Suprapubic skin (tissue), 4 donors: ENCODE measurements around the gene INSIG1. TPM values are rescaled to one million over a fixed set of nuclear protein-coding genes. Genes with fewer than 3 reads are reported as not detected.
A peak's percentile ranks its signal among the peaks of the same experiment; 100 is the strongest.

Experiments used
- DNase-seq, 2 donors: peaks; one replicate each; pipeline ENCODE4 v3.0.0-alpha.2; 2019; ENCODE audit warnings: low spot score in 2 of 2
- H3K27ac ChIP-seq: fragments of 200-600 bp; sonication (generic); one replicate; pipeline ENCODE4 v1.5.1; 2019
- H3K27me3 ChIP-seq: fragments of 200-600 bp; sonication (generic); one replicate; pipeline ENCODE4 v1.5.1; 2019
- H3K36me3 ChIP-seq: fragments of 200-600 bp; sonication (generic); one replicate; pipeline ENCODE4 v1.5.1; 2019
- H3K4me1 ChIP-seq: fragments of 200-600 bp; sonication (generic); one replicate; pipeline ENCODE4 v1.5.1; 2019
- H3K4me3 ChIP-seq: fragments of 200-600 bp; sonication (generic); one replicate; pipeline ENCODE4 v1.5.1; 2019; ENCODE audit warnings: mild to moderate bottlenecking
- H3K9me3 ChIP-seq: fragments of 200-600 bp; sonication (generic); one replicate; pipeline ENCODE4 v1.5.1; 2019
- EP300 ChIP-seq: sonication (generic); formaldehyde crosslinking; IDR thresholded peaks from one replicate; pipeline ENCODE4 v1.6.1; 2017; ENCODE audit warnings: antibody characterized with exemption
- POLR2A ChIP-seq, 2 donors: fragments of 450-650 bp; IDR thresholded peaks; one replicate each; pipeline ENCODE4 v1.6.1; 2017; ENCODE audit warnings: antibody characterized with exemption in 2 of 2, mild to moderate bottlenecking in 2 of 2, moderate library complexity in 2 of 2
- POLR2AphosphoS5 ChIP-seq, 3 donors: sonication (generic); formaldehyde crosslinking; IDR thresholded peaks; one replicate each; pipeline ENCODE4 v1.6.1; 2017; ENCODE audit warnings: antibody characterized with exemption in 3 of 3
- WGBS: methylation state at CpG from one replicate; pipeline ENCODE4 v1.1.5; 2018; 5-methylcytosine and 5-hydroxymethylcytosine counted together
- total RNA-seq, 4 donors: library from RNA; depleted of rRNA; stranded (reverse); fragments of >200 nt; gene quantifications; one replicate each; pipeline ENCODE4 v1.1.0, GENCODE V29; 2016
- TF ChIP-seq, protein P1 (sequence below), 2 donors: fragments of 200-600 bp in 1 of 2; fragments of 450-650 bp in 1 of 2; sonication (generic) in 1 of 2; IDR thresholded peaks; one replicate each; pipeline ENCODE4 v1.5.1; 2016 to 2019; ENCODE audit warnings: antibody characterized with exemption in 2 of 2, mild to moderate bottlenecking in 1 of 2, moderate library complexity in 1 of 2

Gene INSIG1
- total RNA-seq, 4 donors from 2014 or later = 32.0 to 130 (median 95.3) TPM

DNA sequence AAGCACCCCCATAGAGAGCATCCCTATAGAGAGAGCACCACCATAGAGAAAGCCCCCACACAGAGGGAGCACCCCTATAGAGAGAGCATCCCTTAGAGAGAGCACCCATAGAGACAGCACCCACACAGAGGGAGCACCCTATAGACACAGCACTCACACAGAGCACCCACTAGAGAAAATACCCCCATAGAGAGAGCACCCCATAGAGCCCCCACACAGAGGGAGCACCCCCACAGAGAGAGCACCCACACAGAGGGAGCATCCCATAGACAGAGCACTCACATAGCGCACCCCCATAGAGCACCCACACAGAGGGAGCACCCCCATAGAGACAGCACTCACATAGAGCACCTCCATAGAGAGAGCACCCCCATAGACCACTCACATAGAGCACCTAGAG is 48.6 kb downstream of the INSIG1 start:
- DNase-seq = peak in 1 of 2 donors; percentile 13
- Histone ChIP-seq H3K4me3 (no peak overlapping the region), H3K27me3 (peaks cover 26% of the 10 kb centered on the region), H3K27ac (no peak overlapping the region), H3K9me3 (no peaks in the 10 kb centered on the region), H3K4me1 (peaks cover 18% of the 10 kb centered on the region), H3K36me3 (no peaks in the 10 kb centered on the region)
- 100% methylated on average over 1 of the region's 1 CpG for WGBS
- TF ChIP-seq, protein P1, sequence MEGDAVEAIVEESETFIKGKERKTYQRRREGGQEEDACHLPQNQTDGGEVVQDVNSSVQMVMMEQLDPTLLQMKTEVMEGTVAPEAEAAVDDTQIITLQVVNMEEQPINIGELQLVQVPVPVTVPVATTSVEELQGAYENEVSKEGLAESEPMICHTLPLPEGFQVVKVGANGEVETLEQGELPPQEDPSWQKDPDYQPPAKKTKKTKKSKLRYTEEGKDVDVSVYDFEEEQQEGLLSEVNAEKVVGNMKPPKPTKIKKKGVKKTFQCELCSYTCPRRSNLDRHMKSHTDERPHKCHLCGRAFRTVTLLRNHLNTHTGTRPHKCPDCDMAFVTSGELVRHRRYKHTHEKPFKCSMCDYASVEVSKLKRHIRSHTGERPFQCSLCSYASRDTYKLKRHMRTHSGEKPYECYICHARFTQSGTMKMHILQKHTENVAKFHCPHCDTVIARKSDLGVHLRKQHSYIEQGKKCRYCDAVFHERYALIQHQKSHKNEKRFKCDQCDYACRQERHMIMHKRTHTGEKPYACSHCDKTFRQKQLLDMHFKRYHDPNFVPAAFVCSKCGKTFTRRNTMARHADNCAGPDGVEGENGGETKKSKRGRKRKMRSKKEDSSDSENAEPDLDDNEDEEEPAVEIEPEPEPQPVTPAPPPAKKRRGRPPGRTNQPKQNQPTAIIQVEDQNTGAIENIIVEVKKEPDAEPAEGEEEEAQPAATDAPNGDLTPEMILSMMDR (IDR thresholded peaks at IDR 0.05) = no peak
- TF ChIP-seq EP300 (no peak), POLR2A (IDR thresholded peaks at IDR 0.05) (no peak)

DNA sequence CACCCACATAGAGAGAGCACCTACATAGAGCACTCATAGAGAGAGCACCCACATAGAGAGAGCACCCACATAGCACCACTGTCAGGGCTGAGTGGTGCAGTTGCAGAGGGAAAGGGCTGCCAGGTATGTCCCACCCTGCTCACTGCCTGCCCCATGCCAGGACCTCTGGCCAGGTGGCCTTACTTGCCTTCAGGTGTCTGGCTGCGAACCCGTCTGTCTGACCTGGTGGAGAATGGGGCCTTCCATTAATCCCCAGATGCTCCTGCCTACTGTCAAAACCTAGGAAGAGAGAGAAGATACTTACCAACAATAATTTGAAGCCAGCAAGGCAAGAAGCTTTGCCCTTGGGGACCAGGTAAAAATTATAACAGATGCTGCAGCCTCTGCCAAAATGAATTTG is 51.1 kb downstream of the INSIG1 start:
- Histone ChIP-seq H3K27me3 (peaks cover 48% of the 10 kb centered on the region), H3K27ac (no peak overlapping the region), H3K36me3 (no peaks in the 10 kb centered on the region), H3K4me3 (no peak overlapping the region), H3K4me1 (peaks cover 18% of the 10 kb centered on the region), H3K9me3 (no peaks in the 10 kb centered on the region)
- DNase-seq = peak; percentile 35 to 40
- TF ChIP-seq EP300 (no peak), POLR2AphosphoS5 (IDR thresholded peaks at IDR 0.05) (no peak), POLR2A (IDR thresholded peaks at IDR 0.05) (no peak)
- TF ChIP-seq, protein P1 (IDR thresholded peaks at IDR 0.05) = no peak
- 57% methylated on average over 2 of the region's 2 CpGs for WGBS

DNA sequence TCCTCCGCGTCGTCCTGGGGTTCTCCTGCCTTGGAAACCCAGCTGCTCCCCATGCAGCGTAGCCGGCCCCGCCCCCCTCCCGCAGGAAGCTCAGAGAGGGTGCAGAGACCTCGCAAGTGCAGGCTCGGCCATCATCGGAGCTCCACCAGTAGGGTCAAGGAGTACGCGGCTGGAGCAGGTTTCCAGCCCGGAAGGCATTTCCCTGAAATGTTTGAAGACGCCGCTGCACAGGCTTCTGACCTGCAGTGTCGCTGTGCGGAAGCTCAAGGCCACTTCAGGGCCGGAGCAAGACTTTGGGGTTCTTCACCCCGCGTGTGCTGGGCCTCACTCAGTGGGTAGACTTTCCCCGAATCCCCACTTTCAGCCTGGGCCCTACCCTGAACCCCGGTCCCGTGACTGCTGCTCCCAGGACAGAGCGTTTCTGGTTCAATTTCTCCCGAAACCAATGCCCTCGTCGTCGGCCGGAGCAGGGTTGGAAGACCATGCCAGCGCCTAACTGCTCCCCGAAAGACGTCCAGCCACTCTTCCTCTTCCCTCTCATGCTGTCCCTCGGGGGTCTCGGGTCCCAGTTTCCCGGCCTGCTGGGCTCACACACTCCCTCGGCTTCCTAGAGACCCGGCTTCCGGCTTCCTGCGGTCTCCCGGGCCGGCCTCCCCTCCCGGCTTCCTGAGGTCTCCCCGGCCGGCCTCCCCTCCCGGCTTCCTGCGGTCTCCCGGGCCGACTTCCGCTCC is 52.1 kb downstream of the INSIG1 start:
- H3K9me3 ChIP-seq = no peaks in the 10 kb centered on the region
- TF ChIP-seq EP300 (no peak), POLR2AphosphoS5 (IDR thresholded peaks at IDR 0.05) (no peak), POLR2A (IDR thresholded peaks at IDR 0.05) (no peak)
- TF ChIP-seq, protein P1 (IDR thresholded peaks at IDR 0.05) = no peak
- no peak overlapping the region for H3K27ac ChIP-seq
- H3K27me3 ChIP-seq = peaks cover 48% of the 10 kb centered on the region
- H3K4me1 ChIP-seq = peaks cover 13% of the 10 kb centered on the region
- no peaks in the 10 kb centered on the region for H3K36me3 ChIP-seq
- no peak overlapping the region for H3K4me3 ChIP-seq
- peak; percentile 49 to 67 for DNase-seq
- WGBS = 67% methylated on average over 34 of the region's 49 CpGs

- WGBS = 86% methylated on average over 13 of the region's 14 CpGs
- peaks cover 7% of the 10 kb centered on the region for H3K4me1 ChIP-seq
- H3K4me3 ChIP-seq = no peak overlapping the region
- H3K36me3 ChIP-seq = no peaks in the 10 kb centered on the region
- no peaks in the 10 kb centered on the region for H3K9me3 ChIP-seq
- TF ChIP-seq POLR2A (IDR thresholded peaks at IDR 0.05) (no peak), POLR2AphosphoS5 (IDR thresholded peaks at IDR 0.05) (no peak), EP300 (no peak)
- TF ChIP-seq, protein P1 (IDR thresholded peaks at IDR 0.05) = no peak
- DNase-seq = peak; percentile 14 to 58
- H3K27me3 ChIP-seq = peaks cover 53% of the 10 kb centered on the region
- no peak overlapping the region for H3K27ac ChIP-seq
Observed at GRCh38 chr7:155351120-155351870, 53.6 kb downstream of the INSIG1 start.

DNA sequence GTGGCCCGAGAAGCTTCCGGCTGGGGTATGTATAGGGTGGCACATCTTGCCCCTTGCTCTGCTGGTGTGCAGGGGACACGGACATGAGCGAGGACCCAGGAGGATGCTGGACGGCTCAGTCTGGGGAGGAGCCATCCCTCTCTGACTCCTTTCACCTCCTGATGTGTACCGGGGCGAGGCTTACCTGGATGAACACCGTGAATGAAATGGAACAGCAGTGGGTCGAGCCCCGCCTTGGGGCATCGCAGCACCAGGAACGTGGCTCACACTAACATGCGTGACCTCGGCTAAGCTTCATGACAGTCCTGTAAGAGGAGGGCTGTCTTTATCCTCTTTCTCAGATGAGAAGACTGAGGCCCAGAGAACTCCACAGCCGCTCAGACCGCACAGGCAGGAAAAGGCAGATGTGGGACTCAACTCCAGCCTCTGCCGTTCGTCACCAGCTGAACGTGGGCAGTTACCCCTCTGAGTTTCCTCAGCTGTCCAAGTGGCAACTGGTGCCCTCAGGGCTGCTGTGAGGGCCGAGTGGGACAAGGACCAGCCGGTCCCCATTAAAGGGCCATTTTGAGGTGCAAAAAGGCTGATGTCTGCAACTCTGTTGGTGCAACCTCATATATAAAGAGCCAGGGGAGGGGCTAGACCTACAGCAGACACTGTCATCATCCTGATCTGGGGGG is 54.5 kb downstream of the INSIG1 start:
- H3K27me3 ChIP-seq = peaks cover 59% of the 10 kb centered on the region
- H3K4me1 ChIP-seq = peaks cover 7% of the 10 kb centered on the region
- no peaks in the 10 kb centered on the region for H3K36me3 ChIP-seq
- no peak for TF ChIP-seq EP300
- TF ChIP-seq POLR2A (IDR thresholded peaks at IDR 0.05) = no peak
- TF ChIP-seq, protein P1 (IDR thresholded peaks at IDR 0.05) = no peak
- TF ChIP-seq POLR2AphosphoS5 (IDR thresholded peaks at IDR 0.05) = no peak
- no peaks in the 10 kb centered on the region for H3K9me3 ChIP-seq
- H3K27ac ChIP-seq = no peak overlapping the region
- H3K4me3 ChIP-seq = no peak overlapping the region
- 74% methylated on average over 21 of the region's 21 CpGs for WGBS
- DNase-seq = peak; percentile 31 to 75
